MM.1S (cell line): ENCODE data around the gene ERV3-1.

Experiments used
- EZH2phosphoT487 ChIP-seq: fragments of 300-600 bp; sonication (generic); IDR thresholded peaks from 2 replicates; pipeline ENCODE4 v1.6.1; 2018; ENCODE audit warnings: antibody characterized with exemption, low read length
- TF ChIP-seq, protein P1 (sequence below): fragments of 300-600 bp; sonication (generic); IDR thresholded peaks from 2 replicates; pipeline ENCODE4 v1.5.1; 2016; ENCODE audit warnings: antibody characterized with exemption, low read length, mixed read lengths

DNA sequence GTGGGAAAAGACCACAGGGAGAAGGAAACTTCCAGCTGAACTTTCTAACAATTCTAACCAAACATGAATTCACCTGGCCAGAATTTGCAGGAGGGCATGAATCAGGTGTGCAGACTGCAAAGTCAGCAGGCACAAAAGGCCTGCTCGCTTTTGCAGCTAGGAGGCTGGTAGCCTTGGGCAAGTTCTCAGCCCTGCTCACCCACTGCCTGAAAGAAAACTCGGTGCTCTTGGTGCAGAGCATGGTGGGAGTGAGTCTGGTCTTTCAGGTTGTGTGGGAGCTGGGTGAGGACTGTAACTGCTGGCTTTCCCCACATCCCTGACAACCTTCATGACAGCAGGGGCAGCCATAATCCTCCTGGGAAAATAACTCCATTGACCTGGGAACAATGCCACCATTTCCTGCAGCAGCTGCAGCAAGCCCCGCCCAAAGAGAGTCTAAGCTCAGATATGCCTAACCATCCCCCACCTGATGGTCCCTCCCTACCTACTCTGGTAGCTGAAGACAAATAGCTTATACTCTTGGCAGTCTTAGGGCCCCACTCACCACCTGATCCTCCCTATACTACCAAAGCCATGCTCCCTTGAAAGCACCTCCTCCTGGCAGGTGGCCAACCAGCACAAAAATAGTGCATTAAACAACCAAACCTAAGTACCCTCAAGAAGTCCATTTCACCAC lies 47.3 kb downstream of the ERV3-1 start:
- TF ChIP-seq, protein P1, sequence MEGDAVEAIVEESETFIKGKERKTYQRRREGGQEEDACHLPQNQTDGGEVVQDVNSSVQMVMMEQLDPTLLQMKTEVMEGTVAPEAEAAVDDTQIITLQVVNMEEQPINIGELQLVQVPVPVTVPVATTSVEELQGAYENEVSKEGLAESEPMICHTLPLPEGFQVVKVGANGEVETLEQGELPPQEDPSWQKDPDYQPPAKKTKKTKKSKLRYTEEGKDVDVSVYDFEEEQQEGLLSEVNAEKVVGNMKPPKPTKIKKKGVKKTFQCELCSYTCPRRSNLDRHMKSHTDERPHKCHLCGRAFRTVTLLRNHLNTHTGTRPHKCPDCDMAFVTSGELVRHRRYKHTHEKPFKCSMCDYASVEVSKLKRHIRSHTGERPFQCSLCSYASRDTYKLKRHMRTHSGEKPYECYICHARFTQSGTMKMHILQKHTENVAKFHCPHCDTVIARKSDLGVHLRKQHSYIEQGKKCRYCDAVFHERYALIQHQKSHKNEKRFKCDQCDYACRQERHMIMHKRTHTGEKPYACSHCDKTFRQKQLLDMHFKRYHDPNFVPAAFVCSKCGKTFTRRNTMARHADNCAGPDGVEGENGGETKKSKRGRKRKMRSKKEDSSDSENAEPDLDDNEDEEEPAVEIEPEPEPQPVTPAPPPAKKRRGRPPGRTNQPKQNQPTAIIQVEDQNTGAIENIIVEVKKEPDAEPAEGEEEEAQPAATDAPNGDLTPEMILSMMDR = no peak
- TF ChIP-seq EZH2phosphoT487 = no peak
